ENCODE results near the gene KCNQ4. TPM values are rescaled to one million over a fixed set of nuclear protein-coding genes. Genes with fewer than 3 reads are reported as not detected.
A peak's percentile ranks its signal among the peaks of the same experiment; 100 is the strongest.

The KCNQ4 gene
- total RNA-seq, 1 experiment from 2014 or later = 2.3 TPM

GRCh38 chr1:40777224-40777970 is 6.2 kb upstream of the KCNQ4 start:
- Histone ChIP-seq H3K4me2 (ENCODE audit: low read depth, low read length, poor library complexity, severe bottlenecking) (no peak overlapping the region), H3K79me2 (ENCODE audit: low read length) (no peaks in the 10 kb centered on the region), H2AFZ (ENCODE audit: low read length) (no peak overlapping the region), H3K9me2 (replicated peaks; ENCODE audit: insufficient read depth, low read length) (no peaks in the 10 kb centered on the region), H4K20me1 (ENCODE audit: insufficient read depth, low read depth, low read length) (no peaks in the 10 kb centered on the region), H3K9me3 (ENCODE audit: low read length) (no peaks in the 10 kb centered on the region; the same call in 1 of the 2 replicates), H3K4me3 (ENCODE audit: low read length) (no peak overlapping the region), H3K27me3 (ENCODE audit: low read length) (no peaks in the 10 kb centered on the region), H3K27ac (ENCODE audit: low read length) (peak overlapping the region; percentile 37; the same call in 1 of the 2 replicates), H3K9ac (ENCODE audit: low read length) (no peak overlapping the region), H3K4me1 (ENCODE audit: low read length) (peaks cover 25% of the 10 kb centered on the region), H3K36me3 (ENCODE audit: insufficient read depth, low read length) (peaks cover 24% of the 10 kb centered on the region)
- peak; percentile 55 for DNase-seq

- no peak overlapping the region for H3K4me2 ChIP-seq (ENCODE audit: low read depth, low read length, poor library complexity, severe bottlenecking)
- peaks cover 15% of the 10 kb centered on the region for H3K36me3 ChIP-seq (ENCODE audit: insufficient read depth, low read length)
- H3K79me2 ChIP-seq (ENCODE audit: low read length) = peaks cover 6% of the 10 kb centered on the region
- H3K4me3 ChIP-seq (ENCODE audit: low read length) = no peak overlapping the region
- peaks cover 33% of the 10 kb centered on the region for H3K4me1 ChIP-seq (ENCODE audit: low read length)
- H3K27me3 ChIP-seq (ENCODE audit: low read length) = no peaks in the 10 kb centered on the region
- H2AFZ ChIP-seq (ENCODE audit: low read length) = no peak overlapping the region
- no peak overlapping the region for H3K9ac ChIP-seq (ENCODE audit: low read length)
- H3K9me2 ChIP-seq (replicated peaks; ENCODE audit: insufficient read depth, low read length) = no peaks in the 10 kb centered on the region
- H3K9me3 ChIP-seq (ENCODE audit: low read length) = no peaks in the 10 kb centered on the region; the same call in 1 of the 2 replicates
- DNase-seq = no peak
- H3K27ac ChIP-seq (ENCODE audit: low read length) = peak overlapping the region; percentile 76; the same call in 1 of the 2 replicates
- no peaks in the 10 kb centered on the region for H4K20me1 ChIP-seq (ENCODE audit: insufficient read depth, low read depth, low read length)
Measured at GRCh38 chr1:40780678-40781607, 2.6 kb upstream of the KCNQ4 start.

GRCh38 chr1:40781608-40781971 is 2.0 kb upstream of the KCNQ4 start:
- Histone ChIP-seq H3K36me3 (ENCODE audit: insufficient read depth, low read length) (peaks cover 8% of the 10 kb centered on the region), H3K9ac (ENCODE audit: low read length) (no peak overlapping the region), H3K4me1 (ENCODE audit: low read length) (peaks cover 33% of the 10 kb centered on the region), H3K9me3 (ENCODE audit: low read length) (no peaks in the 10 kb centered on the region), H3K4me3 (ENCODE audit: low read length) (no peak overlapping the region), H3K4me2 (ENCODE audit: low read depth, low read length, poor library complexity, severe bottlenecking) (no peak overlapping the region), H3K27me3 (ENCODE audit: low read length) (no peaks in the 10 kb centered on the region), H2AFZ (ENCODE audit: low read length) (no peak overlapping the region), H3K9me2 (replicated peaks; ENCODE audit: insufficient read depth, low read length) (no peaks in the 10 kb centered on the region), H3K79me2 (ENCODE audit: low read length) (peaks cover 10% of the 10 kb centered on the region), H3K27ac (ENCODE audit: low read length) (peak overlapping the region; percentile 76; the same call in 1 of the 2 replicates), H4K20me1 (ENCODE audit: insufficient read depth, low read depth, low read length) (no peaks in the 10 kb centered on the region)
- no peak for DNase-seq

GRCh38 chr1:40782371-40782956 is 1.1 kb upstream of the KCNQ4 start:
- H3K9me2 ChIP-seq (replicated peaks; ENCODE audit: insufficient read depth, low read length) = no peaks in the 10 kb centered on the region
- no peak overlapping the region for H2AFZ ChIP-seq (ENCODE audit: low read length)
- peaks cover 1% of the 10 kb centered on the region; the same call in 1 of the 2 replicates for H3K36me3 ChIP-seq (ENCODE audit: insufficient read depth, low read length)
- peak overlapping the region; percentile 64 for H3K4me3 ChIP-seq (ENCODE audit: low read length)
- no peaks in the 10 kb centered on the region for H4K20me1 ChIP-seq (ENCODE audit: insufficient read depth, low read depth, low read length)
- peak overlapping the region; percentile 78 for H3K9ac ChIP-seq (ENCODE audit: low read length)
- no peaks in the 10 kb centered on the region for H3K27me3 ChIP-seq (ENCODE audit: low read length)
- H3K4me1 ChIP-seq (ENCODE audit: low read length) = peaks cover 33% of the 10 kb centered on the region
- peaks cover 11% of the 10 kb centered on the region for H3K79me2 ChIP-seq (ENCODE audit: low read length)
- peak overlapping the region; percentile 66 for H3K4me2 ChIP-seq (ENCODE audit: low read depth, low read length, poor library complexity, severe bottlenecking)
- peak overlapping the region; percentile 76 for H3K27ac ChIP-seq (ENCODE audit: low read length)
- DNase-seq = no peak
- H3K9me3 ChIP-seq (ENCODE audit: low read length) = no peaks in the 10 kb centered on the region

GRCh38 chr1:40784141-40784770 is 669 bp downstream of the KCNQ4 start:
- Histone ChIP-seq H2AFZ (ENCODE audit: low read length) (no peak overlapping the region), H3K4me2 (ENCODE audit: low read depth, low read length, poor library complexity, severe bottlenecking) (peak overlapping the region; percentile 40), H3K4me3 (ENCODE audit: low read length) (peak overlapping the region; percentile 18; the same call in 1 of the 2 replicates), H3K27me3 (ENCODE audit: low read length) (no peaks in the 10 kb centered on the region), H3K9ac (ENCODE audit: low read length) (0 out of 2 replicates have a peak overlapping the region, but pooled peaks have one; percentile 27), H3K4me1 (ENCODE audit: low read length) (peaks cover 33% of the 10 kb centered on the region), H3K27ac (ENCODE audit: low read length) (no peak overlapping the region), H3K9me2 (replicated peaks; ENCODE audit: insufficient read depth, low read length) (no peaks in the 10 kb centered on the region), H3K79me2 (ENCODE audit: low read length) (peaks cover 11% of the 10 kb centered on the region), H3K36me3 (ENCODE audit: insufficient read depth, low read length) (no peaks in the 10 kb centered on the region), H4K20me1 (ENCODE audit: insufficient read depth, low read depth, low read length) (no peaks in the 10 kb centered on the region), H3K9me3 (ENCODE audit: low read length) (no peaks in the 10 kb centered on the region)
- no peak for DNase-seq

- peaks cover 11% of the 10 kb centered on the region for H3K79me2 ChIP-seq (ENCODE audit: low read length)
- peak overlapping the region; percentile 18; the same call in 1 of the 2 replicates for H3K4me3 ChIP-seq (ENCODE audit: low read length)
- no peak overlapping the region for H3K27ac ChIP-seq (ENCODE audit: low read length)
- no peak for DNase-seq
- H3K9me2 ChIP-seq (replicated peaks; ENCODE audit: insufficient read depth, low read length) = no peaks in the 10 kb centered on the region
- H4K20me1 ChIP-seq (ENCODE audit: insufficient read depth, low read depth, low read length) = no peaks in the 10 kb centered on the region
- H3K4me1 ChIP-seq (ENCODE audit: low read length) = peaks cover 33% of the 10 kb centered on the region
- H3K4me2 ChIP-seq (ENCODE audit: low read depth, low read length, poor library complexity, severe bottlenecking) = peak overlapping the region; percentile 40
- H3K9ac ChIP-seq (ENCODE audit: low read length) = 0 out of 2 replicates have a peak overlapping the region, but pooled peaks have one; percentile 27
- H3K36me3 ChIP-seq (ENCODE audit: insufficient read depth, low read length) = no peaks in the 10 kb centered on the region
- no peak overlapping the region for H2AFZ ChIP-seq (ENCODE audit: low read length)
- no peaks in the 10 kb centered on the region for H3K9me3 ChIP-seq (ENCODE audit: low read length)
- no peaks in the 10 kb centered on the region for H3K27me3 ChIP-seq (ENCODE audit: low read length)
Measured at GRCh38 chr1:40784771-40785151, 1.2 kb downstream of the KCNQ4 start.

- Histone ChIP-seq H3K79me2 (ENCODE audit: low read length) (peaks cover 11% of the 10 kb centered on the region), H3K4me2 (ENCODE audit: low read depth, low read length, poor library complexity, severe bottlenecking) (peak overlapping the region; percentile 40), H3K4me1 (ENCODE audit: low read length) (peaks cover 37% of the 10 kb centered on the region), H3K27me3 (ENCODE audit: low read length) (no peaks in the 10 kb centered on the region), H3K27ac (ENCODE audit: low read length) (no peak overlapping the region), H3K36me3 (ENCODE audit: insufficient read depth, low read length) (no peaks in the 10 kb centered on the region), H3K9me3 (ENCODE audit: low read length) (no peaks in the 10 kb centered on the region), H4K20me1 (ENCODE audit: insufficient read depth, low read depth, low read length) (no peaks in the 10 kb centered on the region), H3K9ac (ENCODE audit: low read length) (no peak overlapping the region), H2AFZ (ENCODE audit: low read length) (no peak overlapping the region), H3K9me2 (replicated peaks; ENCODE audit: insufficient read depth, low read length) (no peaks in the 10 kb centered on the region), H3K4me3 (ENCODE audit: low read length) (no peak overlapping the region; the same call in 1 of the 2 replicates)
- DNase-seq = no peak
Measured at GRCh38 chr1:40785446-40785845, 1.9 kb downstream of the KCNQ4 start.

All from Karpas-422 (cell line).